IMR-90 (cell line): Measurements from ENCODE around the gene ARSB. TPM values are rescaled to one million over a fixed set of nuclear protein-coding genes. Genes with fewer than 3 reads are reported as not detected.

Source experiments
- ATAC-seq: fragments of 200-7000 bp; cut with Tn5 transposase; 2 replicates; pipeline ENCODE4 v1.9.1; 2020; ENCODE audit warnings: low read depth, mild to moderate bottlenecking, moderate library complexity
- BruUV-seq: library from RNA; stranded (reverse); fragments of 400-500 nt; replicated peaks from 2 replicates; lab custom pipeline; 2021; lab: Mats Ljungman, UMichigan
- CTCF ChIA-PET: fragments of 300-600 bp; formaldehyde crosslinking; extraction: SDS; loops from one replicate; lab custom pipeline; 2021; ENCODE audit warnings: antibody characterized with exemption; lab: Yijun Ruan, JAX
- POLR2A ChIA-PET: fragments of 300-600 bp; sonication (Branson Sonifier 250); formaldehyde crosslinking; loops from one replicate; lab custom pipeline; 2022; ENCODE audit warnings: antibody characterized with exemption; ENCODE audit not compliant: unreplicated experiment; lab: Charles Lee
- DNase-seq: peaks from one replicate; pipeline ENCODE4 v3.0.0; 2013
- H2AFZ ChIP-seq: replicated peaks from 2 replicates; pipeline ENCODE3; 2013; ENCODE audit warnings: low read length, mild to moderate bottlenecking; ENCODE audit not compliant: poor library complexity
- H2AK5ac ChIP-seq: 2 replicates; pipeline ENCODE4 v1.6.1; 2013; ENCODE audit warnings: low read depth, low read length, inconsistent platforms
- H2AK9ac ChIP-seq: replicated peaks from 2 replicates; pipeline ENCODE3; 2013; ENCODE audit warnings: mild to moderate bottlenecking, low read depth, low read length, moderate library complexity; ENCODE audit not compliant: poor library complexity
- H2BK120ac ChIP-seq: 2 replicates; pipeline ENCODE4 v1.6.1; 2013; ENCODE audit warnings: low read depth, low read length, inconsistent platforms
- H2BK15ac ChIP-seq: 3 replicates; pipeline ENCODE4 v1.6.1; 2013; ENCODE audit warnings: low read depth, low read length, inconsistent platforms
- H2BK20ac ChIP-seq: 2 replicates; pipeline ENCODE4 v1.6.1; 2013; ENCODE audit warnings: low read depth, mild to moderate bottlenecking, inconsistent platforms, low read length, moderate library complexity
- H2BK5ac ChIP-seq: 2 replicates; pipeline ENCODE4 v1.6.1; 2013; ENCODE audit warnings: mild to moderate bottlenecking, low read depth, low read length, inconsistent platforms; ENCODE audit not compliant: poor library complexity, severe bottlenecking
- H3K14ac ChIP-seq: replicated peaks from 2 replicates; pipeline ENCODE4 v1.6.1; 2013; ENCODE audit warnings: low read depth, low read length, inconsistent platforms
- H3K18ac ChIP-seq: 2 replicates; pipeline ENCODE4 v1.6.1; 2013; ENCODE audit warnings: low read depth, low read length, control low read depth
- H3K23ac ChIP-seq: 2 replicates; pipeline ENCODE4 v1.6.1; 2013; ENCODE audit warnings: low read depth, low read length, inconsistent platforms
- H3K27ac ChIP-seq: 2 replicates; pipeline ENCODE4 v1.5.1; 2013; ENCODE audit warnings: mild to moderate bottlenecking, control low read depth, low read length; ENCODE audit not compliant: insufficient read depth
- H3K27me3 ChIP-seq: 2 replicates; pipeline ENCODE4 v1.6.1; 2013; ENCODE audit warnings: low read length; ENCODE audit not compliant: control insufficient read depth, insufficient read depth
- H3K36me3 ChIP-seq: 2 replicates; pipeline ENCODE4 v1.6.1; 2013; ENCODE audit warnings: low read length, mixed read lengths; ENCODE audit not compliant: control insufficient read depth, insufficient read depth
- H3K4ac ChIP-seq: 2 replicates; pipeline ENCODE4 v1.6.1; 2013; ENCODE audit warnings: low read depth, low read length, inconsistent platforms
- H3K4me1 ChIP-seq: 2 replicates; pipeline ENCODE4 v1.6.1; 2013; ENCODE audit warnings: low read length, mixed read lengths; ENCODE audit not compliant: control insufficient read depth, insufficient read depth
- H3K4me2 ChIP-seq: 2 replicates; pipeline ENCODE4 v1.6.1; 2013; ENCODE audit warnings: low read depth, mild to moderate bottlenecking, control low read depth, low read length, moderate library complexity
- H3K4me3 ChIP-seq: 2 replicates; pipeline ENCODE4 v1.5.1; 2013; ENCODE audit warnings: low read depth, mild to moderate bottlenecking, control low read depth, low read length, moderate library complexity; ENCODE audit not compliant: insufficient read depth
- H3K56ac ChIP-seq: 2 replicates; pipeline ENCODE4 v1.6.1; 2013; ENCODE audit warnings: low read length, inconsistent platforms; ENCODE audit not compliant: insufficient read depth; ENCODE audit errors: extremely low read depth
- H3K79me1 ChIP-seq, 2 experiments: 2 replicates each; pipeline ENCODE4 v1.6.1; 2013; ENCODE audit warnings: low read length in 2 of 2, inconsistent platforms in 1 of 2, low read depth in 1 of 2
- H3K9ac ChIP-seq: 2 replicates; pipeline ENCODE4 v1.6.1; 2013; ENCODE audit warnings: low read depth, low read length, control low read depth
- H3K9me1 ChIP-seq: 2 replicates; pipeline ENCODE4 v1.6.1; 2013; ENCODE audit warnings: low read length, inconsistent platforms; ENCODE audit not compliant: insufficient read depth
- H3K9me3 ChIP-seq: 2 replicates; pipeline ENCODE4 v1.6.1; 2013; ENCODE audit warnings: low read length; ENCODE audit not compliant: control insufficient read depth, insufficient read depth
- H4K20me1 ChIP-seq: 2 replicates; pipeline ENCODE4 v1.6.1; 2013; ENCODE audit warnings: low read length, inconsistent platforms; ENCODE audit not compliant: insufficient read depth
- H4K5ac ChIP-seq: 2 replicates; pipeline ENCODE4 v1.6.1; 2013; ENCODE audit warnings: mild to moderate bottlenecking, low read depth, low read length, control low read depth
- H4K8ac ChIP-seq, 2 experiments: 2 replicates each; pipeline ENCODE4 v1.6.1; 2013; ENCODE audit warnings: low read depth in 2 of 2, low read length in 2 of 2, control low read depth in 1 of 2, inconsistent platforms in 1 of 2
- H4K91ac ChIP-seq: 2 replicates; pipeline ENCODE4 v1.6.1; 2013; ENCODE audit warnings: low read depth, low read length, inconsistent platforms; ENCODE audit not compliant: insufficient read depth
- BHLHE40 ChIP-seq: fragments of 150-350 bp; IDR thresholded peaks from 2 replicates; pipeline ENCODE4 v1.6.1; 2016; ENCODE audit warnings: mild to moderate bottlenecking, low read depth, low read length
- RFX5 ChIP-seq: IDR thresholded peaks from 2 replicates; pipeline ENCODE4 v1.8.0; 2012; ENCODE audit warnings: low read depth, mild to moderate bottlenecking, low read length, moderate library complexity
- WGBS, 2 experiments: methylation state at CpG; one replicate each; pipeline versions ENCODE4 v1.1.5 to v1.1.7; 2013; ENCODE audit warnings: missing lambda C conversion rate in 2 of 2; ENCODE audit not compliant: insufficient read length in 1 of 2; ENCODE audit errors: extremely low coverage in 2 of 2; 5-methylcytosine and 5-hydroxymethylcytosine counted together
- dilution Hi-C: fragments of 300-500 bp; cut with HindIII; formaldehyde crosslinking; loops from one replicate; pipeline ENCODE4 v1.14.3; 2018; ENCODE audit warnings: low sequenced_read_pairs; ENCODE audit not compliant: unreplicated experiment
- in situ Hi-C: fragments of 300-500 bp; cut with MboI; formaldehyde crosslinking; loops from 3 replicates; pipeline ENCODE4 v1.14.3; 2019; ENCODE audit warnings: low sequenced_read_pairs, inconsistent platforms, mixed read lengths
- intact Hi-C: fragments of 100-400 bp; cut with micrococcal nuclease; formaldehyde crosslinking; loops from 2 replicates; pipeline ENCODE4 v1.10.0; 2022
- polyA plus RNA-seq, 3 experiments: library from polyadenylated mRNA; depleted of rRNA; stranded (reverse); fragments of >200 nt; gene quantifications; 2 replicates each; pipeline ENCODE4 v1.2.3, GENCODE V29; 2012; ENCODE audit warnings: low replicate concordance in 1 of 3
- total RNA-seq: library from RNA; depleted of rRNA; stranded (reverse); fragments of >200 nt; gene quantifications from 2 replicates; pipeline ENCODE4 v1.2.3, GENCODE V29; 2012

Gene ARSB
- total and polyA plus RNA-seq, 2 of the 4 experiments (the other 2 are of a cell fraction), result 16.0 to 16.3 TPM

DNA sequence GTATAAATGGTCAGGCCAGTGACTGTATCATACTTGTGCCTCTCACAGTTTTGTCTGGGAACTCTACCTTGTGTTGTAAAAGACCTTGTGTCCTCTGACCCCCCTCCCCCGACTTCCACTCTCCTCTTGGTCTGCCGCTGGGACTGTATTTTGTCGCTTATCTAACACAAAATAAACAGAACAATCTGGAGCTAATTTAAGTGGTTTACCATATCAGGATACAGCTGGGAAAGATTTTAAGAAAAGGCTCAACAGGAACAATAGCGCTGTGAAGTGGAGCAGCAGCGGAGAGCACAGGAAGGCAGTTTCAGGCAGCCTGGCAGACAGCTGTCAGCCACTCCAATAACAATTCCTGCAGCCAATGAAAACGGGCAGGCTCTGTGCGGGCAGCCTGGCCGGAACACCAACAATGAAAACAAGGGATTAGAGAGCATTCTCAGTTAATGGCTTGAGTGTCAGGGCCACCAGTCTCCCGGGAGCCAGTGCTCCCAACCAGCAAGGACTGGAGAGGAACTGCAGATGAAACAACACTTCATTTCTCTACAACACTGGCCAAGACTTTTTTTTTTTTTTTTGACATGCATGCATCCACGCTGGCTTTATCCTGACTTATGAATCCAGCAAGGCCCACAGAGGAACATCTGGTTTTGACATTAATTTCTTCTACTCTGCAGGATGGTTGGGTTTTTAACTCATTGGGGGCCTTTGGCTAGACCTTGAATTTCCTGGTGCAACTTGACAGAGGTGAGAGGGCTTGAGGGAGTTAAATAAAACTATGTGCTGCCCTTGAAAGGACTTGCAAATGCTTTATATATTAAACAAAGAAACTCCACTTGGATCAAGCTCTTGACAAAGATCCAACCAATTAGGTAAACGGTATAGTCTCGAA is 76.7 kb downstream of the ARSB start:
- DNase-seq (peak; percentile 91), ATAC-seq (peak; percentile 40)
- H3K4me1 ChIP-seq, result peaks cover 17% of the 10 kb centered on the region
- no TSS peak for BruUV-seq
- H2AK5ac ChIP-seq, result peak overlapping the region; percentile 82; the same call in 1 of the 2 replicates
- H3K23ac ChIP-seq, result peak overlapping the region; percentile 77
- H3K4me3 ChIP-seq, result peak overlapping the region; percentile 2; the same call in 1 of the 2 replicates
- H3K18ac ChIP-seq, result peak overlapping the region; percentile 67
- in situ Hi-C loops, result no loop called here
- H2BK15ac ChIP-seq, result peak overlapping the region; percentile 67; the same call in 2 of the 3 replicates
- peak overlapping the region; percentile 91 for H3K27ac ChIP-seq
- peak overlapping the region; percentile 78 for H2BK20ac ChIP-seq
- no peaks in the 10 kb centered on the region for H3K9me3 ChIP-seq
- peak overlapping the region; percentile 47 to 84 for H4K8ac ChIP-seq
- 0% methylated on average over 2 of the region's 12 CpGs; no CpG with 5 or more reads in 1 of the 2 experiments for WGBS, 2 experiments
- intact Hi-C loops, result loop anchor here (5.0 kb wide), 3 partner anchors 401 to 1174 kb away; no protein-coding TSS in a partner anchor
- no peaks in the 10 kb centered on the region for H3K27me3 ChIP-seq
- peak overlapping the region; percentile 93 for H2BK120ac ChIP-seq
- peak overlapping the region; percentile 42 for H4K5ac ChIP-seq
- H3K56ac ChIP-seq, result peak overlapping the region; percentile 71
- H3K4ac ChIP-seq, result peak overlapping the region; percentile 83
- no peaks in the 10 kb centered on the region for H3K36me3 ChIP-seq
- H3K14ac ChIP-seq, result peak overlapping the region; percentile 69
- peak overlapping the region; percentile 53 for H3K9ac ChIP-seq
- ChIA-PET CTCF (interaction anchor here (0.6 to 1.5 kb wide), 7 partner anchors 9 to 429 kb away, joined by 3 to 10 read pairs (median 3); no protein-coding TSS in a partner anchor), POLR2A (no interaction called here)
- H4K20me1 ChIP-seq, result peaks cover 4% of the 10 kb centered on the region
- peak overlapping the region; percentile 92 for H2BK5ac ChIP-seq
- dilution Hi-C loops, result no loop called here
- peak overlapping the region; percentile 75 for H3K4me2 ChIP-seq
- TF ChIP-seq BHLHE40 (0 out of 2 replicates have a peak, but pooled peaks have one; percentile 11), RFX5 (no peak)
- peaks cover 2 to 5% of the 10 kb centered on the region in 2 experiments; a peak in 3 of 4 replicates for H3K79me1 ChIP-seq
- H3K9me1 ChIP-seq, result peaks cover 8% of the 10 kb centered on the region; the same call in 1 of the 2 replicates
- peak overlapping the region; percentile 75 for H4K91ac ChIP-seq
- H2AK9ac ChIP-seq, result peak overlapping the region; percentile 42
- H2AFZ ChIP-seq, result peak overlapping the region; percentile 46
